Heart left ventricle (tissue), 16 donors: ENCODE data around the gene FAM20B. TPM values are rescaled to one million over a fixed set of nuclear protein-coding genes. Genes with fewer than 3 reads are reported as not detected.

Experiments used
- ATAC-seq, 4 donors: fragments of 200-7000 bp; cut with Tn5 transposase; one replicate each; pipeline ENCODE4 v1.9.1; 2020 to 2022; ENCODE audit warnings: moderate library complexity in 4 of 4, mild to moderate bottlenecking in 3 of 4, moderate number of reproducible peaks in 1 of 4
- DNase-seq, 5 donors: peaks; one replicate each; pipeline ENCODE4 v3.0.0-alpha.2; 2020
- H3K27ac ChIP-seq, 12 donors: fragments of 200-600 bp; sonication (generic) in 4 of 12; one replicate each; pipeline versions ENCODE4 v1.5.0 to v1.8.0; 2016 to 2022; ENCODE audit warnings: mild to moderate bottlenecking in 2 of 12
- H3K27me3 ChIP-seq, 9 donors: fragments of 200-600 bp; sonication (generic) in 2 of 9; one replicate each; pipeline versions ENCODE4 v1.5.1 to v1.8.0; 2016 to 2022; ENCODE audit warnings: mild to moderate bottlenecking in 3 of 9
- H3K36me3 ChIP-seq, 9 donors: fragments of 200-600 bp; sonication (generic) in 2 of 9; one replicate each; pipeline versions ENCODE4 v1.5.0 to v1.8.0; 2018 to 2022; ENCODE audit warnings: mild to moderate bottlenecking in 2 of 9
- H3K4me1 ChIP-seq, 12 donors: fragments of 200-600 bp; sonication (generic) in 4 of 12; one replicate each; pipeline versions ENCODE4 v1.5.0 to v1.8.0; 2016 to 2022; ENCODE audit warnings: mild to moderate bottlenecking in 3 of 12
- H3K4me3 ChIP-seq, 12 donors: fragments of 200-600 bp; sonication (generic) in 4 of 12; one replicate each; pipeline versions ENCODE4 v1.5.0 to v1.8.0; 2017 to 2022; ENCODE audit warnings: mild to moderate bottlenecking in 9 of 12, moderate library complexity in 4 of 12
- H3K9me3 ChIP-seq, 12 donors: fragments of 200-600 bp; sonication (generic) in 4 of 12; one replicate each; pipeline versions ENCODE4 v1.5.0 to v1.8.0; 2016 to 2022; ENCODE audit warnings: mild to moderate bottlenecking in 1 of 12
- POLR2A ChIP-seq, 2 donors: fragments of 450-650 bp; IDR thresholded peaks; one replicate each; pipeline ENCODE4 v1.6.1; 2017; ENCODE audit warnings: antibody characterized with exemption in 2 of 2, mild to moderate bottlenecking in 2 of 2, moderate library complexity in 2 of 2
- WGBS, 4 donors: extraction: QIAGEN DNeasy Blood & Tissue Kit in 2 of 4; methylation state at CpG; one replicate each; pipeline versions ENCODE4 v1.1.5 to v1.1.7; 2013 to 2018; 5-methylcytosine and 5-hydroxymethylcytosine counted together
- intact Hi-C, 10 donors: fragments of 100-400 bp; cut with DNase I; formaldehyde crosslinking; loops; one replicate each; pipeline versions ENCODE4 v1.11.1 to v1.14.2; 2022
- polyA plus RNA-seq, 2 donors: library from polyadenylated mRNA; stranded (reverse); fragments of 200-250 nt; gene quantifications; one replicate each; pipeline ENCODE4 v1.2.3, GENCODE V29; 2013
- total RNA-seq, 9 donors: library from RNA; depleted of rRNA in 2 of 9; stranded (reverse); fragments of >200 nt in 2 of 9; fragmentation: NEBNext Ultra II Directional in 3 of 9; extraction: Animal tissue kit (Norgen Biotek cat#: 25700) in 3 of 9; gene quantifications; one replicate each; pipeline versions ENCODE4 v1.1.0 to v1.2.4, GENCODE V29; 2016 to 2023
- TF ChIP-seq, protein P1 (sequence below), 12 donors: fragments of 200-600 bp; sonication (generic) in 4 of 12; IDR thresholded peaks; one replicate each; pipeline versions ENCODE4 v1.5.0 to v1.8.0; 2018 to 2022; ENCODE audit warnings: antibody characterized with exemption in 12 of 12, mild to moderate bottlenecking in 5 of 12
- donor health status: ischemic (EF 13 %, LVEDD 7.1; RV severe dilation, severe dysfunction).
- donor health status: healthy with polysubstance abuse.
- donor health status: DM: no; HTN: yes; CAD: no.
- donor health status: DM: no; HTN: no; CAD: no.
- donor health status: ischemic (EF 25% LVEDD 6.9; RV normal size, moderate dysfunction).
- donor health status: ischemic (EF 25% LVEDD 5.7; RV mildly dilated, moderate dysfunction).
- donor health status: healthy.
- donor health status: DM: yes; HTN: yes; CAD: no.
- donor health status: ischemic (EF 35%, LVEDD 5.7; RV mildly dilated, moderate dysfunction).
- donor health status: nonischemic (EF 11% LVEDD 7.7; RV severe dilation, severe dysfunction).
- donor health status: DM: yes; HTN: yes; CAD: no.
- donor health status: PGD.
- donor health status: ischemic (EF 29% LVEDD 5.4; RV normal size, mild dysfunction).
- donor health status: nonischemic (EF 23%, LVEDD 6.1; RV moderate dilation, normal function).

Gene FAM20B
- total and polyA plus RNA-seq, 11 donors = 13.8 to 70.1 (median 52.6) TPM

- no peaks in the 10 kb centered on the region for H3K27me3 ChIP-seq
Measured at GRCh38 chr1:179120736-179121135, 95.0 kb downstream of the FAM20B start.

DNA sequence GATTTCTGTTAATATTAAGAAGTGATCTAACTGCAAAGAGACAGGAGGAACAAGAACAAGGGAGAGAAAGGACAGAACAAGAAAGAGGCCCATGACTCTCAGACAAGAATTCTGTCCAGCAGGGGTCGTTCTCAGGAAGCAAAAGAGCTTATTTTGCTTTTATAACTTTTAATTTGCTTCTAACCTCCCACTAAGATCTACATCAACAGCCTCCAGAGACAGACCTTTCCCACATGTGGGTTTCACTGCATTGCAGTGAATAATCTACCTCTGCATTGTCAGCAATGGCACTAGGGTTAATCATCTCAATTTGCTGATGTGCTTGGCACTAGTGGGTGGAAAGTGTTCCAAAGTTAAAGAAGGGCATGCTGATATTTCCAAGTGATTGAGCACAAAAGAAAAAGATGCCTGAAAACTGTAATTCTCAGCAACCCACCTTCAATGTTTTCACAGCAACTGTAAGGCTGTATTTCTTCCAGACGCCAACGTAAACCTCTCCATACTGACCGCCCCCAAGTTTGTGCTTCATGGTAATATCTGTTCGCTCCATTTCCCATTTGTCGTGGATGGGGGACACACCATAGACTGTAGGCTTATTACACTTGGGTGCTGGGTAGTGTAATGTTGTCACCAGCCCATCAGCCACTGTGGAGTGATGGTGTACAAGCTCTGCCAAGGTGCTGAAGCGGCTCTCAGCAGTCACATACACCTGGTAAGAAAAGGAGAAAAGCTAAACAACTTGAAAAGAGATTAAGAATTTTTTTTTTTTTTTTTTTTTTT lies 95.7 kb downstream of the FAM20B start:
- no peaks in the 10 kb centered on the region for H3K27me3 ChIP-seq
- intact Hi-C loops = loop anchor here in 8 of 10 donors (2.0 to 10.0 kb wide), 6 partner anchors 71 to 247 kb away; partner anchors contain the start of genes AXDND1 (in 3 of the 8) and SOAT1 (in 2 of the 8)
- no peak for DNase-seq
- peaks cover 0 to 16% (median 3%) of the 10 kb centered on the region in 12 donors for H3K4me1 ChIP-seq
- no peak for TF ChIP-seq POLR2A (IDR thresholded peaks at IDR 0.05)
- TF ChIP-seq, protein P1, sequence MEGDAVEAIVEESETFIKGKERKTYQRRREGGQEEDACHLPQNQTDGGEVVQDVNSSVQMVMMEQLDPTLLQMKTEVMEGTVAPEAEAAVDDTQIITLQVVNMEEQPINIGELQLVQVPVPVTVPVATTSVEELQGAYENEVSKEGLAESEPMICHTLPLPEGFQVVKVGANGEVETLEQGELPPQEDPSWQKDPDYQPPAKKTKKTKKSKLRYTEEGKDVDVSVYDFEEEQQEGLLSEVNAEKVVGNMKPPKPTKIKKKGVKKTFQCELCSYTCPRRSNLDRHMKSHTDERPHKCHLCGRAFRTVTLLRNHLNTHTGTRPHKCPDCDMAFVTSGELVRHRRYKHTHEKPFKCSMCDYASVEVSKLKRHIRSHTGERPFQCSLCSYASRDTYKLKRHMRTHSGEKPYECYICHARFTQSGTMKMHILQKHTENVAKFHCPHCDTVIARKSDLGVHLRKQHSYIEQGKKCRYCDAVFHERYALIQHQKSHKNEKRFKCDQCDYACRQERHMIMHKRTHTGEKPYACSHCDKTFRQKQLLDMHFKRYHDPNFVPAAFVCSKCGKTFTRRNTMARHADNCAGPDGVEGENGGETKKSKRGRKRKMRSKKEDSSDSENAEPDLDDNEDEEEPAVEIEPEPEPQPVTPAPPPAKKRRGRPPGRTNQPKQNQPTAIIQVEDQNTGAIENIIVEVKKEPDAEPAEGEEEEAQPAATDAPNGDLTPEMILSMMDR (IDR thresholded peaks at IDR 0.05) = peak; percentile 23 to 74 (median 58)
- H3K36me3 ChIP-seq = peaks cover 0 to 70% (median 43%) of the 10 kb centered on the region in 9 donors
- 84 to 87% (median 86%) methylated on average over 7 of the region's 7 CpGs for WGBS, 4 donors
- no peak overlapping the region for H3K4me3 ChIP-seq
- no peaks in the 10 kb centered on the region for H3K9me3 ChIP-seq
- H3K27ac ChIP-seq = no peak overlapping the region
- ATAC-seq = no peak

More at GRCh38 chr1:179120736-179121135, 95.0 kb downstream of the FAM20B start:
- ATAC-seq (no peak), DNase-seq (no peak)
- TF ChIP-seq POLR2A (IDR thresholded peaks at IDR 0.05) = no peak
- TF ChIP-seq, protein P1 (IDR thresholded peaks at IDR 0.05) = no peak
- Histone ChIP-seq H3K4me3 (no peak overlapping the region), H3K27ac (no peak overlapping the region), H3K4me1 (peaks cover 0 to 10% (median 0%) of the 10 kb centered on the region in 12 donors), H3K36me3 (peaks cover 0 to 70% (median 49%) of the 10 kb centered on the region in 9 donors), H3K9me3 (no peaks in the 10 kb centered on the region)
- intact Hi-C loops = loop anchor here in 8 of 10 donors (2.0 to 10.0 kb wide), 6 partner anchors 72 to 248 kb away; partner anchors contain the start of genes AXDND1 (in 3 of the 8) and SOAT1 (in 2 of the 8)
- 86 to 94% (median 90%) methylated on average over 2 of the region's 2 CpGs for WGBS, 4 donors

DNA sequence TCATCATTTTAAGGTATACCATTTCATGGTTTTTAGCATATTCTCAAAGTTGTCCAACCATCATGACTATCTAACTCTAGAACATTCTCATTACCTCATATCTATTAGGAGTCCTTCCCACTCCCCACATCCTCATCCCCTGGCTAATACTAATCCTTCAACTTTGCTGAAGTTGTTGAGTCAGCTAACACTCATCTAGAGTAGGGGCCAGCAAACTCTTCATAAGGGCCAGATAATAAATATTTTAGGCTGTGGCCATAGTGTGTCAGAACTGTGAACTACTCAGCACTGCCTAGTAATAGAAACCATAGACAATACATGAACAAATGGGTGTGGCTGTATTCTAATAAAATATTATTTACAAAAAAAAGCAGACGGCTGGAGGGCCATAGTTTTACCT lies 99.2 kb downstream of the FAM20B start:
- no peak for ATAC-seq
- peaks cover 0 to 39% (median 11%) of the 10 kb centered on the region in 9 donors for H3K36me3 ChIP-seq
- H3K27me3 ChIP-seq = no peaks in the 10 kb centered on the region
- no peak for TF ChIP-seq POLR2A (IDR thresholded peaks at IDR 0.05)
- TF ChIP-seq, protein P1 (IDR thresholded peaks at IDR 0.05) = no peak
- no peaks in the 10 kb centered on the region for H3K9me3 ChIP-seq
- H3K27ac ChIP-seq = no peak overlapping the region
- peaks cover 0 to 50% (median 15%) of the 10 kb centered on the region in 12 donors for H3K4me1 ChIP-seq
- no peak for DNase-seq
- 88 to 94% (median 89%) methylated on average over 1 of the region's 1 CpG for WGBS, 4 donors
- intact Hi-C loops = loop anchor here in 9 of 10 donors (5.0 to 10.0 kb wide), 5 partner anchors 43 to 242 kb away; partner anchors contain the start of genes AXDND1 (in 5 of the 9), SOAT1 (in 2 of the 9) and TOR3A (in 1 of the 9)
- no peak overlapping the region for H3K4me3 ChIP-seq

Other genes with a start within 250 kb of the FAM20B start
- 10 to 100 TPM in 7 of 9 donors, 1 to 10 TPM in 2; 7.9 to 31.1 (median 17.6) TPM for gene ANGPTL1, start 154.8 kb upstream of the FAM20B start, total RNA-seq
- gene ANGPTL1, start 154.8 kb upstream of the FAM20B start, polyA plus RNA-seq = 10 to 100 TPM in 1 of 2 donors, 1 to 10 TPM in 1; 5.0 to 12.6 TPM
- 10 to 100 TPM in 4 of 9 donors, 1 to 10 TPM in 5; 6.3 to 22.4 (median 9.9) TPM for gene TOR3A, start 56.2 kb downstream of the FAM20B start, total RNA-seq
- 10 to 100 TPM in 1 of 2 donors, 1 to 10 TPM in 1; 3.8 to 19.5 TPM for gene TOR3A, start 56.2 kb downstream of the FAM20B start, polyA plus RNA-seq
- gene ABL2, start 203.8 kb downstream of the FAM20B start, total RNA-seq = 10 to 100 TPM in 6 of 9 donors, 1 to 10 TPM in 3; 7.0 to 22.0 (median 10.5) TPM
- 1 to 10 TPM; 2.5 to 6.6 TPM for gene ABL2, start 203.8 kb downstream of the FAM20B start, polyA plus RNA-seq